Fibroblast of the conjunctiva (primary cell): ENCODE data around the gene LAPTM4A.
A peak's percentile ranks its signal among the peaks of the same experiment; 100 is the strongest.
"Not testable (repeated sequence)": the region's sequence is repeated elsewhere in the genome, so short reads cannot be mapped to it uniquely, and the experiment has no call there.

ENCODE experiments used
- DNase-seq: peaks from one replicate; pipeline ENCODE4 v3.0.0-alpha.2; 2010; ENCODE audit warnings: low read depth

Gene LAPTM4A

DNA sequence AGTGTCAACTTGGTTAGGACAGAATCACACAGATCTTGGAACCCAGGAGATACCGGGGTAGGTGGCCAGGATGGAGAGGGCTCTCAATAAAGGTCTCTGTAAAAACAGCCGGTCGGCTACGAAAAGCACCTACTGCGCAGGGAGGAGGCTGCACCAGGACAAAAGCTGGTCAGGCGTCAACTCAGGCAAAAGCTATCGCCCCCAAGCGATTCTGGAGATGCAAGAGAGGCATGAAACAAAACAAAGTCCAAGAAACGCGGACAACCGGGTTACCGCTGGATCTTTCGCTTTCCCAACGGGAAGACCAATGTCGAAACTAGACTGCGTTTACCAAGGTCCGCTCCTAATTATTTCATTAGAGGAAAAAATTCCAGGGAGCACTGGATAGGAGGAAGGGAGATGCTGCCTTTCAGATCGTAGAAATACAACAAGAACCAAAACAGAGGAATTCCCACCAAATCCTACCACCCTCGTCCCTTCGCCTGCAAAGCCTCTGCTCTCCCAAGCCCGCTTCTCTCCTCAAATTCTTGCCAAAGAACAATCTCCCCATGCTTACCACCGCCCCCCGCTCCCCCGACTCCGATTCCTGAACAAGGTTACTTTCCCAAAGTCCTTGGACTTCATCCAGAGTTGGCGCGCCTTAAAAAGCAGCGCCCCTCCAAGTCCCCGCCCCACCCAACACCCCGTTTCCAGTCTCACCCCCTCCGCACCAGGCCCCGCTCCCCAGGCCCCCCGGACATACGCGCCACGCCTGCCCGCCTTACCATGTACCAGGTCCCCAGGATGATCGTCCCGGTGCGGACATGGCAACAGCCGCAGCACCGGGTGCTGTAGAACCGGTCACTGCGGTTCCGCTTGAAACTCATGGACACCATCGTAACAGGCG is 539 bp downstream of the LAPTM4A start:
- peak; percentile 56 for DNase-seq

DNA sequence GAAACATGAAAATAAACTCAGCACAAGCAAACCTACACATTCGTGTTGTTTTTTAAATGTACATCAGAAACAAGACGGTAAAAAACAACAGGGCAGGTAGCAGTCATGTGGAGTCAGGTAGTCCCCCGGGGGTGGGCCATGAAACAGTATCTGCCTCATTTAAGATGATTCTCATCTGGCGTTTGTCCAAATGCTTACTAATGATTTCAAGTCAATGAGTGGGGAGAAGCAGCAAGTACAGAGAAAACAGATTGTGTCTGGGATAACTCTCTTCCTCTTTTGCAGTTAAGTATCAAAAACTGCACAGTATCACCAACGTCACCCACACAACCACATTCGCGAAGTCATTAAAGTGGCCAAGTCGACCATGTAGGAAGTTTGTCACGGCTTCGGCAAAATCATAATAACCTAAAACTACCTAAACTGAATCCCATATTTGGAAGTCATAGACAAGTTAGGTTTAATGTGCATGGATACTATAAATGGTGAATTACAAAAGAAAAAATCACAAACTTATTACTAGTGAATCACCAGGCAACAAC is 1.3 kb downstream of the LAPTM4A start:
- peak; percentile 51 for DNase-seq

DNA sequence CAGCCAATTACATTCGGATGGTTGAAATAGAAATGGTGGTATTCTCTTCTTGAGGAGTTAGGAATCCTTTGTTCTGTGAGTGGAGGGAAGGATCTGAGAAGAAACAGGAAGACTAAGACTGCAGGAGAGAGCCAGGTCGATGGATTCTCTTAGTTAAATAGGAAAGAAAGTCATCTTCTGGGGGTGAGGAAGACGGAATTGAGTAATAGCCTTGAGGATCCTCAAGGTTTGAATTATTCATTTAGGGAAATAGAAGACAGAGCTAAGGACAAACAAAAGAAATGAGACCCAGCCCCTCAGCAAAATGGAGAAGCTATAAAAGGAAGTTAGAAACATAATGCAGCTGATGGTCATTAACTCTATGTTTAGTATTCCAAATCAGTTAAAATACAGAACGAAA is 1.8 kb downstream of the LAPTM4A start:
- no peak for DNase-seq

DNA sequence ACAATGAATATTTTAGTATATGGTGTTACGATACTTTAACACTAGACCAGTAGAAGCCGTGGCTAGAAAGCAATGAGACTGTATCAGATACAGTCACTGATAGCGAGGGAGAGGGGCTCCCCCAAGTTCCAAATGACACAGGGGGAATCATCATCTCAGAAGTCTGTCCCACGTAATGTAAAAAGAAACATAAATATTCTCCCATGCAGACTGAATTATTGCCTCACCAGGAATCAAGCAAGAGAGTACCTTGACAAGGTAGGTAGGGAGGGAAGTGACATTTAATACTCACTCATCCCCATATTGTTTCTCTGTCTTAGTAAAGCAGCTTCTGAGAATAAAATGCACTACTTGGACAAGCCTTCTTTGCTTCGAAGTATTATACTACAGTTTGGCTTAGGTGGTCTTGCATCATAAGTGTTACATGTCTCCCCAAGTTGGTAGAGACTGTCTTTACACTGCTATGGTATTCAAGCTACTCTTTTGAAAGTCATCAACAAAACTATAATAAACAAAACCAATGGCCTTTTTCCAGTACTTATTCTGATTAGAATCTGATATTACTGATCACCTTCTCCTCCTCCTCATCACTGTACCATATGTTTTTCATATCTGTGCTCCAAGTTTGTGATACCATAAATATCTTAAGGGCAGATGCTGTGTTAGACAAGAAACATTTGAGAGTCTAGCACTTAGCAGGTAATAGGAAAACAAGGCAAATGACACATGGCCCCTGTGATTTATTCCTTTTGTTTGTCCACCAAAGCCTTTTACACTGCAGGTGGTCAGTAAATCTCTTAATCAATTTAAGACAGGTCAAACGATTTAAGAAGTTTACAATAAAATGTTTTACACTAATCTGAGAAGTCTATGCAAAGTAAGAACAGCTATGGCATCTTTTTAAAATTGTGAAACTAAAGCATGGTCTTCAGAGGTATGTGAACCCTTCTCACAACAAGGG is 2.7 kb downstream of the LAPTM4A start:
- DNase-seq = no peak

DNA sequence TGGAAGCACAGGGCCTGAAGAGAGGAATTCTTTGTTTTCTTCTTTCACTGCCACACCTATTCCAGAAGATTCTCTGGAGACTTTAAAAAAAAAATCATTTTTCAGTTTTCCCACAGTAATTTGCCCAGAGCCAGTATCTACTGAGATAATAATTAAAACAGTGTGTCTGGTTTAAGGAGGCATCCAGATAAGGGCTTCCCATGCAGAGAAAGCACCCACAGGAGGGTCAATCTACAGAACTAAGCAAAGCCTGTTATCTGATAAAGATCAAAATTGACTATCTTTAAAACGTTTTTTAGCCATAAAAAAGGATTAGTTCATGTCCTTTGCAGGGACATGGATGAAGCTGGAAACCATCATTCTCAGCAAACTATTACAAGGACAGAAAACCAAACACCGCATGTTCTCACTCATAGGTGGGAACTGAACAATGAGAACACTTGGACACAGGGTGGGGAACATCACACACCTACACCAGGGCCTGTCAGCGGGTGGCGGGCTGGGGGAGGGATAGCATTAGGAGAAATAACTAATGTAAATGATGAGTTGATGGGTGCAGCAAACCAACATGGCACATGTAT is 5.6 kb downstream of the LAPTM4A start:
- DNase-seq = not testable (repeated sequence)

DNA sequence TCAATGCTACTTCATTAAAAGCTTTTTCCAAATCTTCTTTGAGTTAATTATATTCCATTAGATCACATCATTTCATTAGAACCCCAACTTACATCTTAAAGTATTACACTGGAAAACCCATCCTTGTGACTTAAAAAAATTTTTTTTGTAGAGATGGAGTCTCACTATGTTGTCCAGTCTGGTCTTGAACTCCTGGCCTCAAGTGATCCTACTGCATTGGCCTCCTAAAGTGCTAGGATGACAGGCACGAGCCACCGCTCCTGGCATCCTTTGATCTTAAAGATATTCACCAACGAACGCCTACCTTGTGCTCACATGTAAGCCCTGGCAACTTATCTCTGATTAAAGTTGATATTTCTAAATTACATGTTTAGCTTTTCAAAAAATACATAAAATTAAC is 6.7 kb downstream of the LAPTM4A start:
- DNase-seq = no peak

DNA sequence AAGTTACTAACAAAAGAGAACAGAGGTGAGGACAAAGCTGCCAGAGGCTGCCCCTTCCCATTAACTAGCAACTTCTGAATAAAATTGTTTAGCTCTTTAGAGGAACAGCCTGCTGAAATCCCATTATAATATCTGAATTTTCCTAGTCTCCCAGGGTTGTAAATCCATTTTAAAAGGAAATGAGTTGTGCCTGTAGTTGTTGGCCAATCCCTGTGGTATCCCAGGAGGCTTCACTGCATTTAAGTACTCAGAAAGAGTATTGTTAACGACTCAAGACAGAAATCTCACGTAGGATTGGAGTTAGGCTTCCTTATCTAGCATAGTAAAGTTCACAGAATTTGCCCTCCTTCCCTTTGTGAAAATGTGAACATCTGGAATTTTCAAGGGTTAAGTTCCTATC is 8.9 kb downstream of the LAPTM4A start:
- no peak for DNase-seq

DNA sequence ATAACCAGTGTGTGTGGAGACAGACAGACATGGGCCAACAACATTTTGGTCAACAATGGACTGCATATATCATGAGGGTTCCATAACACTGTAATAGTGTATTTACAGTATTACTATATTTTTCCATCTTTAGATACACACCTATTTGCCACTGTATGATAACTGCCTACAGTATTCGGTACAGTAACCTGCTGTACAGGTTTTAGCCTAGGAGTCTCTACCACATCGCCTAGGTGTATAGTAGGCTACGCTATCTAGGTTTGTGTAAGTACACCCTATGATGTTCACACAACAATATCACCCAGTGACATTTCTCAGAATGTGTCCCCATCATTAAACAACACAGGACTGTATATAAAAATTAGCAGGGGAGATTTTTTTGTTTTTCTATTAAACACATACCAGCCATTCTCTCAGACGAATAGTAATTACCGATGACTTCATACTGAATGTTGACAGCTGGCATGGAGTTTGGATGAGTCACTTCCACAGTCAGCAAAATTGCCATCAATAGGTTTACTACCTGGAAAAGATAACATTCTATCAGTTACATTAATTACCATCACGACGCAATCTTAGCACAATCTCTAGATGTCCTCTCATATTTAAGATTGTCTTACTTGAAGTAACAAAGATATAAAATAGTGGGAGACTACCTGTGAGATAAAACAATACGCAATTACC is 10.8 kb downstream of the LAPTM4A start:
- no peak for DNase-seq

DNA sequence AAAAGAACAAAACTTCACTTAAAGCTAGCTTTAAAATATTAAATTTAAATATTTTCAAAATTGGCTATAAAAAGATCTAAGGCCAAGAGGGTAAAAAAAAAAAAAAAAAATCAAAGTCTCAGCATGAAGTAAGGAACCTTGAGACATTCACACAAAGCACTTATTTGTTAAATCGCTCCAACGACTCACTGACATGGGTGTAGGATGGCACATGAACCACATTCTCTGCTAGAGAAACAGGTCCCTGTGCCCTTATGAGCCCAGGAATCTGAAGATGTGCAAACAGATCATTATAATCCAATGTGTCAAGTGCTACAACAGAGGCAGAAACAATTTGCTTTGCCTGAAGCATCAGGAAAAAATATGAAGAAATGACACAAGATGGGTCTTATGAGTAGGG is 13.8 kb downstream of the LAPTM4A start:
- DNase-seq = no peak

DNA sequence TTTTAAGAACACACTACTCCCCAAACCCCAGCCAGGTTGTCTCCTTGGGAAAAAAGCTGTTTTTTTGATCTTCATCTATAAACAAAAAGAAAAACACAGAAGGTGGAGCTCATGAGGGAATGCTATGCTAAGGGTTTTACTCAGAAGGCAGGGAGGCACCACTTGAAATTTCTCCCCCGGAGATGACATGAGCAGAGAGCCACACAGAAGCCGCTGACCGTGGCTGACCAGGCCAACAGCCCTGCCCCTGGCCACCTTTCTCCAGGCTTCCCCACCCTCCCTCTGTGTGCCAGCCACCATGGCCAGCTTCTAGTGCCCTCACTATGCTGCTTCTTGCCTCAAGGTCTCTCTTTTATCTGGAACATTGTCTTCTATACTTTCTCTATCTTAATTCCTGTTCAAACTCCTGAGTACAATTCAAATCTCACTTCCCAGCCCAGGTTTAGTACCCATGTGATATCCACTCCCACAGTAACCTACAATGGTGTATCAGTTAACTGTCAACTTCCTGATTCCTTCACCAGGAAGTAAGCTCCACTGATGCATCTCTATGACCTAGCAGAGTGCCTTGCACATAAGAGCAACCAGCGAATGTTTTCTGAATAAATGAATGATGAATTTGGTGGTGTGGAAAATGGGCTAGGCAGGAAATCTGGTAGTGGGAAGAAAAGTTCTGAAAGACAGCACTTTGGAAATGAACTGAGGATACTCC is 15.3 kb downstream of the LAPTM4A start:
- no peak for DNase-seq

DNA sequence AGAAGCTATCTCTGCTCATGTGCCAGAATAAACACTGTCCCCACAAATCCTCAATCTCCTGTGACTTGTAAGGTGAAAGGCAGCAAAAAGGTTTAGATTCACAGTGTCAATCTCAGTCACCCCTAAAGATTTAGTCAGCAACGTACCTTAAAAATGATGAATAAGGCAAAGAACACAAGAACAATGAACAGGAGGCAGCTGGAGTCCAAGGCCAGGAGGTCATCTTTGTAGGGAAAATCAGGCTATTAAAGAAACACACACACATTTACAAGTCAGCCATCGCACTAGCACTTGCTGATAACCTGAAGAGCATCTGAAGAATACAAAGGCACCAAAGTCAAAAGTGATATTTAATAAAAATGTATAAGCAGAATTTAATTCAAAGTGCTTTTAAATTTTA is 16.6 kb downstream of the LAPTM4A start:
- DNase-seq = no peak

DNA sequence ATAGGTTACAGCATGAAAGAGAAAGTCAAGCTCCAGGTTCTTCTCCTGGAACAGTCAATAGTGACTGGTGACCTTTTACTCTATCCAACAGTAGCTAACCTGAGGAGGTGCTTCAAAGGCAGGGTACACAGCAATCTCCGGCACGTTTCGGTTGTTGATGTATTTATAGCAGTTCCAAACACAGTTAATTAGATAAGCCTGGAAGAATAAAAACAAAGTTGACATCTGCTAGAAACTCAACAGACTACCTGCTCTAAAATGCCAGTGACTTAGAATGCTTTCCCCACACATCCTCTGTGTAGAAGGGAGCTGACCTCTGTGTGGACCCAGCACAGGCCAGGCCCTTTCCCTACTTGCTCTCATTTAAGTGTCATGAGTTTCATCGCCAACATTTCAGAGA is 17.2 kb downstream of the LAPTM4A start:
- no peak for DNase-seq

DNA sequence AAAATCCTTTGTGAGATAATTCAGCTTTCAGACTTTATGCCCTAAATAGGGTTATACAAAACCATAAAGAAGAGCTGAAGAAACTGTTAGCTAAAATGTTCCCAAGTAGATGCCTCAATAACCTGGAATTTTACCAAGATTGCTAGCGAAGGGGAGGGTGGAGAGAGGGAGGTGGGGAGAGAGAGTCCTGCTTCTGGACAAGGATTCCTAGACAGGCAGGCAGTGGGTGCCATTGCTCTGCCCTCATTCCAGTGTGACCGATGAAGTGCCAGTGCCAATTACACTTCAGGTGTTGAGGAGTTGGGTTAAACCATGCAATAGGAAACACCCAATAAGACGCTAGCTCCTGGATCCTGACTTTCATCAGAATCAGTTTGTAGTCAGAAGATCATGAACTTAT is 18.1 kb downstream of the LAPTM4A start:
- no peak for DNase-seq

DNA sequence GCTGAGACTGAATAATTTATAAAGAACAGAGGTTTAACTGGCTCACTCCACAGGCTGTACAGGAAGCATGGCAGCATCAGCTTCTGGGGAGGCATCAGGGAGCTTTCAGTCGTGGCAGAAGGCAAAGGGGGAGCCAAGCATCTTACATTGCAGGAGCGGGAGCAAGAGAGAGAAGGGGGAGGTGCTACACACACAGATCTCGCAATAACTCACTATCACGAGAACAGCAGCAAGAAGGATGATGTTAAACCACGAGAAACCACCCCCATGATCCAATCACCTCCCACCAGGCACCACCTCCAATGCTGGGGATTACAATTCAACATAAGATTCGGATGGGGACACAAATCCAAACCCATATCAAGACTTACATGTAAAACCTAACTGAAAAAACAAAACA is 21.2 kb downstream of the LAPTM4A start:
- no peak for DNase-seq

DNA sequence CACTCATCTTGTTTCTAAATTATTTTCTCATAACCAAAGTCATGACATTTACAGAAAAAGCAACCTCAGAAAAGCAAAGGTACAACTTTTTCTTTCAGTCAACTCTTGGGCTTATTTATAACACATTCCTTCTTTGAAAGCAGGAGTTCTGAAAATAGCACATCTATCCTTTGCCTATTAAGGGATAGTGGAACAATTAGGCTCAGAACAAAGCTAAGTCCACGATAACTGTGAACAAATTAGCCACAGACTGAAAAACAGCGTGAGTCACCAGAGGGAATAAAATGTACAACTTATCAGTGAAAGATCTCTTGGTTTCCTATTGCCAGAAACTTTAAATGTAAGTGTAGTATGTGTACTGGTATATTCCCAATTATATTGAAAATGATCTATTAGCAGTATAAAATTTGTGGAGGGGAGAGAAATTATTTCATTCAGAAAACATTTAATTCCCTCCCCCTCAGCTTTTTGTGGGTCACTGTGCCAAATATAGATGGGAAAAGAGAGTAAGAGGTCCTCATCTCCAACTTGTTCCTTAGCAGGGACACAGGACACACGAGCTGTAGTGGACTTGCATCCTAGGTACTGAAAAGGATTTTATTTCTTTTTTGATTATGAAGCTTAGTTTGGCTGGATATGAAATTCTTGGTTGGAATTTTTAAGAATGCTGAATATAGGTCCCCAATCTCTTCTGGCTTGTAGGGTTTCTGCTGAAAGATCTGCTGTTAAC is 23.6 kb downstream of the LAPTM4A start:
- DNase-seq = no peak

DNA sequence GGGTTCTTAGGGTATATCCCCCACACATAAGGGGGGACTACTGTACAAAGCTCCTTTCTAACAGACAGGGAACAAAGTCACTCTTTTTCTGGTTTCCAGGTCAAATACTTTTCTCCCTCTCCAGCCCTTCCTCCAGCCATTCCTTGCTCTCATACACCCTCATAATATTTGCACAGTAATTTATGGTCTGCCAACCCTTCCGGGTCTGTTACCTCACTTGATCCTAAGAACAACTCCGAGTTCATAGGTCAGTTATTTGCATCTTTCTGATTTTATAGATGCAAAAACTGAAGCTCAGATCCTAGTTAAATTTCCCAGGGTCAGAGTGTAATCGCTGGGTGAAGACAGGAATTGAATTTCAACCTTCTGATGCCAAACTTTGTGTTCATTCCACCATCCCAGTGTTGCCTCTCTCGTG is 24.2 kb downstream of the LAPTM4A start:
- DNase-seq = no peak

DNA sequence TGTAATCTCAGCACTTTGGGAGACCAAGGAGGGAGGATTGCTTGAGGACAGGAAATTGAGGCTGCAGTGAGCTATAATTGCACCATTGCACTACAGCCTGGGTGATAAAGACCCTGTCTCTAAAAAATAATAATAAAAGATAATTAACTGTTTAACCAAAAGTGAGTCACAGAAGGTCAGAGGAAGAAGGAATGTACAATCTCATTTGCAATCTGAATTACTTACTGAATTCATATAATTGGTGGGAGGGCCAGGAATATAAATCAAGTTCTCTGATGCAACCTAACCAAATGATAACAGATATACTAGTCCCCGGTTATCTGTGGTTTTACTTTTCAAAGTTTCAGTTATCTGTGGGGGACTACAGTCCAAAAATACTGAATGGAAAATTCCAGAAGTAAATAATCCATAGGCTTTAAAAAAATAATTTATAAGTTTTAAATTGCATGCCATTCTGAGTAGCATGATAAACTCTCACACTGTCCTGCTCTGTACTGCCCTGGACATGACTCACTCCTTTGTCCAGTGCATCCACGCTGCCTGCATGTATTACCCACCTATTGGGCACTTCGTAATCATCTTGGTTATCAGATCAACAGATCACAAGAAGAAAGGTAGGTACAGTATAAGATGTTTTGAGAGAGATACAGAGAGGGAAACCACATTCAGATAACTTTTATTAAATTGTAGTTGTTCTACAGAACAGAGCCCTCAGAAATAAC is 26.2 kb downstream of the LAPTM4A start:
- no peak for DNase-seq

DNA sequence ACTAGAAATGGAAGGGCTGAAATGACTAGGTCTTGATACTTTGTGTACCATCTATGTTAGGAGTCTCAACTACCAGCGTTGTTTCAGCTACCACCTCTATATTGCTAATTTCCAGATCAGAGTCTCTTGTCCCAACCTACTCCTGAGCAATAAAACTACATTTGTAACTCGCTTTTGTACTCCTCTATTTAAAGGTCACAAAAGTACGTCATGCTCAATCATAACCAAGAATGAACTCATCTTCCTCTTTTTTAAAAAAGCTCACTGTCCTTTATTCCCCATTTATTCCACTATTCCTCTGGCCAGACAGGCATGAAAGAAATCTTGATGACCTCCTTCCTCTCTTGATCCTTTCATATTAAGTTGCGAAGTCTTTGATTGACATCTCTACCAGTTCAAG is 27.7 kb downstream of the LAPTM4A start:
- DNase-seq = no peak

DNA sequence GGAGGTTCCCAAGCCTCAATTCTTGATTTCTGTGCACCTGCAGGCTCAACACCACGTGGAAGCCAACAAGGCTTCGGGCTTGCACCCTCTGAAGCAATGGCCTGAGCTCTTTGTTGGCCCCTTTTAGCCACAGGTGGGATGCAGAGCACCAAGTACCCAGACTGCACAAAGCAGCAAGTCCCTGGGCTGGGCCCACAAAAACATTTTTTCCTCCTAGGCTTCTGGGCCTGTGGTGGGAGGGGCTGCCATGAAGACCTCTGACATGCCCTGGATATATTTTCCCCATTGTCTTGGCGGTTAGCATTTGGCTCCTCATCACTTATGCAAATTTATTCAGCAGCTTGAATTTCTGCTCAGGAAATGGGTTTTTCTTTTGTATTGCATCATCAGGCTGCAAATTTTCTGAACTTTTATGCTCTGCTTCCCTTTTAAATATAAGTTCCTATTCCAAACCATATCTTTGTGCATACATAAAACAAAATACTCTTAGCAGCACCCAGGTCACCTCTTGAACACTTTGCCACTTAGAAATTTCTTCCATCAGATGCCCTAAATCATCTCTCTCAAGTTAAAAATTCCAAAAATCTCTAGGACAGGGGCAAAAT is 29.9 kb downstream of the LAPTM4A start:
- DNase-seq = no peak
